ENCODE data around the gene CACFD1. TPM values are rescaled to one million over a fixed set of nuclear protein-coding genes. Genes with fewer than 3 reads are reported as not detected.
A peak's percentile ranks its signal among the peaks of the same experiment; 100 is the strongest.

Gene CACFD1
- total RNA-seq, 2 donors from 2014 or later: 19.2 to 25.4 TPM

DNA sequence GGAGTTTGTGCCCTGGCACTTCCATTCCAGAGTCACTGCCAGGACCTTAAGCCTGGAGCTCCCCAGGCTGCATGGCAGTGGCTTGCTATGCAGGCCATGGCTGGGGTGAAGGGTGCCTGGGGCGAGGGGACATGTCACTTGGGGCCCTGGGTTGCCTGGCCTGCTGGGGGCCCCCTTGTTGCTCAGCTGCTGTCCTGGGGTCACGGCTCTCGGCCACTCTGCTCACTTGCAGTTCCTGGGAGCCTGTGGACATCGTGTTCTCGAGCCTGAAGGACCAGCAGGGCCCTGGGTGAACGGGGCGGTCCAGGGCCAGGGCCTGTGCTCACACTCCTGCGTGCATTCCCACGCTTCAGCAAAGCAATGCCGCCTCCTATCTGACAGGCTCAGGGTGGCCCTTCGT lies 33.6 kb downstream of the CACFD1 start:
- Histone ChIP-seq H3K9me3 (no peaks in the 10 kb centered on the region), H3K4me3 (no peak overlapping the region), H3K27ac (peak overlapping the region in 1 of 4 donors; percentile 62), H3K27me3 (no peaks in the 10 kb centered on the region), H3K36me3 (replicated peaks in 1 of 2; ENCODE audit: insufficient read depth in 1 of 2, low read depth in 2 of 2) (no peaks in the 10 kb centered on the region), H3K4me1 (peaks cover 9% of the 10 kb centered on the region)
- intact Hi-C loops (cut with DNase I): loop anchor here (10.0 kb wide), 1 partner anchor 479 kb away; no protein-coding TSS in a partner anchor
- WGBS, 2 donors: 58 to 60% methylated on average over 1 to 11 of the region's 11 CpGs
- DNase-seq (no peak), ATAC-seq (no peak)
- TF ChIP-seq, protein P1, sequence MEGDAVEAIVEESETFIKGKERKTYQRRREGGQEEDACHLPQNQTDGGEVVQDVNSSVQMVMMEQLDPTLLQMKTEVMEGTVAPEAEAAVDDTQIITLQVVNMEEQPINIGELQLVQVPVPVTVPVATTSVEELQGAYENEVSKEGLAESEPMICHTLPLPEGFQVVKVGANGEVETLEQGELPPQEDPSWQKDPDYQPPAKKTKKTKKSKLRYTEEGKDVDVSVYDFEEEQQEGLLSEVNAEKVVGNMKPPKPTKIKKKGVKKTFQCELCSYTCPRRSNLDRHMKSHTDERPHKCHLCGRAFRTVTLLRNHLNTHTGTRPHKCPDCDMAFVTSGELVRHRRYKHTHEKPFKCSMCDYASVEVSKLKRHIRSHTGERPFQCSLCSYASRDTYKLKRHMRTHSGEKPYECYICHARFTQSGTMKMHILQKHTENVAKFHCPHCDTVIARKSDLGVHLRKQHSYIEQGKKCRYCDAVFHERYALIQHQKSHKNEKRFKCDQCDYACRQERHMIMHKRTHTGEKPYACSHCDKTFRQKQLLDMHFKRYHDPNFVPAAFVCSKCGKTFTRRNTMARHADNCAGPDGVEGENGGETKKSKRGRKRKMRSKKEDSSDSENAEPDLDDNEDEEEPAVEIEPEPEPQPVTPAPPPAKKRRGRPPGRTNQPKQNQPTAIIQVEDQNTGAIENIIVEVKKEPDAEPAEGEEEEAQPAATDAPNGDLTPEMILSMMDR (IDR thresholded peaks at IDR 0.05): no peak
- no peak for TF ChIP-seq POLR2A (IDR thresholded peaks at IDR 0.05)

DNA sequence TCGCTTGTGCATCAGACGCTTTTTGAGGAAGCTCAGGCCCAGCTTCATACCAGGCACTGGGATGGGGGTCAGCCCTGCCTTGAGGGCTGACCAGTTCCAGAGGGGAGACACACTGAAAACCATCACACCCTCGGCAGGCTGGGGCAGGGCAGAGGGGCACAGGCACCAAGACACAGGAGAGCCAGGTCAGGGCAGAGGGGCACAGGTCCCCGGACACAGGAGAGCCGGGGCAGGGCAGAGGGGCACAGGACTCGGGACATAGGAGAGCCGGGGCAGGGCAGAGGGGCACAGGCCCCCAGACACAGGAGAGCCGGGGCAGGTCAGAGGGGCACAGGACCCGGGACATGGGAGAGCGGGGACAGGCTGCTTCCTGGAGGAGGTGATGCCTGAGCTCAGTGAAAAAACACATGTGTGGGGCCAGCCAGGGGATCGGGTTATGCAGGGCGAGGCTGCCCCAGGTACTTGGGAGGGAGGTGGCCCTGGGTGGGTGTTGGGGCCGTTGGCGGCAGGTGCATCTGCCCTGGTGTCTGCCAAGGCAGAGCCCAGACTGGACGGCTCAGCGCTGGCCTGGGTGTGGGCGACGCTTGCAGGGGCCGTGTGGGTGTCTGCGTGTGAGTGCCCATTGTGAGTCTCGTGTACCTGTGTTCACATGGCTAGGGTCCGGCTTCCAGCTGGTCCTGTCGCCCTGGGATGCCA lies 34.2 kb downstream of the CACFD1 start:
- DNase-seq (no peak), ATAC-seq (no peak)
- H3K27ac ChIP-seq: no peak overlapping the region
- no peaks in the 10 kb centered on the region for H3K27me3 ChIP-seq
- 82 to 87% methylated on average over 18 to 22 of the region's 23 CpGs for WGBS, 2 donors
- TF ChIP-seq, protein P1 (IDR thresholded peaks at IDR 0.05): no peak
- no peak for TF ChIP-seq POLR2A (IDR thresholded peaks at IDR 0.05)
- peaks cover 9% of the 10 kb centered on the region for H3K4me1 ChIP-seq
- H3K4me3 ChIP-seq: no peak overlapping the region
- H3K9me3 ChIP-seq: no peaks in the 10 kb centered on the region
- no peaks in the 10 kb centered on the region for H3K36me3 ChIP-seq (replicated peaks in 1 of 2; ENCODE audit: insufficient read depth in 1 of 2, low read depth in 2 of 2)
- intact Hi-C loops (cut with DNase I): loop anchor here (10.0 kb wide), 1 partner anchor 479 kb away; no protein-coding TSS in a partner anchor

DNA sequence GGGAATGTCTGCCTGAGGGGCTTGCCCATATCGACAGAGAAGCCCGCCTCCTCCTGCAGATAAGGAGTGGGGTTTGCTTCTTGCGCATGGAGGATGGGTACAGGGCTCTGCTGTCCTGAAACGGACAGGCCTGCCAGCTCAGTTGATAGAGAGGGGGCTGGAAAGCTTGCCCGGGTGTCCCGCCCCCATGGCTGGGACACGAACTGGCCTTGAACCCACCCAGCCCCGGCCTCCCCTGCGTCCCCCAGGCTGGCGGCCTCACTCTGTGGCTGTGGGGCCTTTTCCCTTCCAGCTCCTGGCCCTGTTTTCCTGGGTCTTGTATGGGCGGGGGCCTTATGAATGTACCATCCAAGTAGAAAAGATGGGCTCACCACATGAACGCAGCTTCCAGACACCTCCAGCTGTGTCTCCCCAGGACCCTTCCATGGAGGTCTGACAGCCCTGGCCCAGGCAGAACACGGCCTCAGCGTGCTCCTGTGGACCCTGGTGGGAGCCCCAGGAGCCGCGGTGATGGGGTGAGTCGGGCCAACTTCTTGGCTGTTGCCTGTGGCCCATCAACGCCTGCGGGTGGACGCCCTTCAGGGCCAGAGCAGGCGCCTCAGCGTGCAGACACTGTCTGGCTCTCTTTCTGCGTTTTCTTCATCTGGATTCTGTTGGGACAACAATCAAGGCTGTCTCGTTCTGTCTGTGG lies 35.0 kb downstream of the CACFD1 start:
- 78 to 82% methylated on average over 3 to 12 of the region's 24 CpGs for WGBS, 2 donors
- Histone ChIP-seq H3K9me3 (no peaks in the 10 kb centered on the region), H3K4me3 (no peak overlapping the region), H3K36me3 (replicated peaks in 1 of 2; ENCODE audit: insufficient read depth in 1 of 2, low read depth in 2 of 2) (no peaks in the 10 kb centered on the region), H3K27ac (no peak overlapping the region), H3K27me3 (no peaks in the 10 kb centered on the region), H3K4me1 (peaks cover 9% of the 10 kb centered on the region)
- DNase-seq: no peak
- no peak for TF ChIP-seq POLR2A (IDR thresholded peaks at IDR 0.05)
- TF ChIP-seq, protein P1 (IDR thresholded peaks at IDR 0.05): no peak
- intact Hi-C loops (cut with DNase I): loop anchor here (10.0 kb wide), 1 partner anchor 480 kb away; no protein-coding TSS in a partner anchor
- ATAC-seq: no peak

DNA sequence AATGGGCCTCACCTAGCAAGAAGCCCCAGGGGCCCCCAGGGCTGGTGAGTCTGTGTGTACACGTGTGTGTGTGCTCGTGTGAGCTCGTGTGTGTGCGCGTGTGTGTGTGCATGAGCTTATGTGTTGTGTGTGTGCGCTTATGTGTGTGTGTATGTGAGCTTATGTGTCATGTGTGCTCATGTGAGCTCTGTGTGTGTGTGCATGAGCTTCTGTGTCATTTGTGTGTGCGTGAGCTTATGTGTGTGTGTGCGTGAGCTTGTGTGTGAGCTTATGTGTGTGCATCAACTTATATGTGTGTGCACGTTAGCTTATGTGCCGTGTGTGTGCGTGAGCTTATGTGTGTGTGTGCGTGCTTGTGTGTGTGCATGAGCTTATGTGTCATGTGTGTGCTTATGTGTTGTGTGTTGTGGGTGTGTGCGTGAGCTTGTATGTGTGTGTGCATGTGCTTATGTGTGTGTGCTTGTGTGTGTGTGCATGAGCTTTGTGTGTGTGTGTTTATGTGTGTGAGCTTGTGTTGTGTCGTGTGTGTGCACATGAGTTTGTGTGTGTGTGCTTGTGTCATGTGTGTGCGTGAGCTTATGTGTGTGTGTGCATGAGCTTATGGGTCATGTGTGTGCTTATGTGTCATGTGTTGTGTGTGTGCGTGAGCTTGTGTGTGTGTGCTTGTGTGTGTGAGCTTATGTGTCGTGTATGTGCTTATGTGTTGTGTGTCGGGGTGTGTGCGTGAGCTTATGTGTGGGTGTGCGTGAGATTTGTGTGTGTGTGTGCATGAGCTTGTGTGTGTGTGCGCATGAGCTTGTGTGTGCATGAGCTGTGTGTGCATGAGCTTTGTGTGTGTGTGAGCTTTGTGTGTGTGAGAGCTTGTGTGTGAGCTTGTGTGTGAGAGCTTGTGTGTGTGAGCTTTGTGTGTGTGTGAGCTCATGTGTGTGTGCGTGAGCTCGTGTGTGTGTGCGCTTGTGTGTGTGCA lies 35.8 kb downstream of the CACFD1 start:
- intact Hi-C loops (cut with DNase I): loop anchor here (10.0 kb wide), 1 partner anchor 481 kb away; no protein-coding TSS in a partner anchor
- DNase-seq (no peak), ATAC-seq (no peak)
- Histone ChIP-seq H3K4me3 (no peak overlapping the region), H3K27me3 (no peaks in the 10 kb centered on the region), H3K9me3 (no peaks in the 10 kb centered on the region), H3K27ac (no peak overlapping the region), H3K36me3 (replicated peaks in 1 of 2; ENCODE audit: insufficient read depth in 1 of 2, low read depth in 2 of 2) (no peaks in the 10 kb centered on the region), H3K4me1 (peaks cover 9% of the 10 kb centered on the region)
- WGBS, 2 donors: 87 to 88% methylated on average over 24 of the region's 24 CpGs
- TF ChIP-seq POLR2A (IDR thresholded peaks at IDR 0.05): no peak
- TF ChIP-seq, protein P1 (IDR thresholded peaks at IDR 0.05): no peak

Measured in body of pancreas (tissue), 4 donors.